Upper lobe of left lung (tissue), 6 donors: Measurements from ENCODE around the gene SOWAHC. TPM values are rescaled to one million over a fixed set of nuclear protein-coding genes. Genes with fewer than 3 reads are reported as not detected.
A peak's percentile ranks its signal among the peaks of the same experiment; 100 is the strongest.

Experiments
- ATAC-seq, 2 donors: fragments of 200-7000 bp; cut with Tn5 transposase; one replicate each; pipeline ENCODE4 v1.9.1; 2022; ENCODE audit warnings: mild to moderate bottlenecking in 2 of 2, moderate library complexity in 2 of 2; ENCODE audit not compliant: low FRiP score in 2 of 2
- DNase-seq, 2 donors: peaks; one replicate each; pipeline ENCODE4 v3.0.0-alpha.2; 2019 to 2020
- H3K27ac ChIP-seq, 4 donors: fragments of 200-600 bp; sonication (generic); one replicate each; pipeline ENCODE4 v1.5.1; 2016 to 2019
- H3K27me3 ChIP-seq, 4 donors: fragments of 200-600 bp; sonication (generic); one replicate each; pipeline ENCODE4 v1.5.1; 2017 to 2019
- H3K36me3 ChIP-seq, 4 donors: fragments of 200-600 bp; sonication (generic); one replicate each; pipeline ENCODE4 v1.5.1; 2016 to 2019
- H3K4me1 ChIP-seq, 4 donors: fragments of 200-600 bp; sonication (generic); one replicate each; pipeline ENCODE4 v1.5.1; 2018 to 2019
- H3K4me3 ChIP-seq, 4 donors: fragments of 200-600 bp; sonication (generic); one replicate each; pipeline ENCODE4 v1.5.1; 2017 to 2019; ENCODE audit warnings: mild to moderate bottlenecking in 2 of 4, moderate library complexity in 1 of 4
- H3K9me3 ChIP-seq, 4 donors: fragments of 200-600 bp; sonication (generic); one replicate each; pipeline ENCODE4 v1.5.1; 2018 to 2019
- EP300 ChIP-seq, 4 donors: sonication (generic); formaldehyde crosslinking; IDR thresholded peaks; one replicate each; pipeline ENCODE4 v1.5.1; 2017; ENCODE audit warnings: antibody characterized with exemption in 4 of 4, control low read depth in 2 of 4
- POLR2A ChIP-seq, 4 donors: fragments of 450-650 bp; IDR thresholded peaks; one replicate each; pipeline ENCODE4 v1.5.1; 2016 to 2017; ENCODE audit warnings: antibody characterized with exemption in 4 of 4, mild to moderate bottlenecking in 2 of 4
- POLR2AphosphoS5 ChIP-seq, 2 donors: sonication (generic); formaldehyde crosslinking; IDR thresholded peaks; one replicate each; pipeline ENCODE4 v1.5.1; 2017; ENCODE audit warnings: antibody characterized with exemption in 2 of 2
- WGBS, 2 donors: methylation state at CpG; one replicate each; pipeline ENCODE4 v1.1.5; 2017 to 2018; 5-methylcytosine and 5-hydroxymethylcytosine counted together
- total RNA-seq, 6 donors: library from RNA; depleted of rRNA in 4 of 6; stranded (reverse); fragments of >200 nt in 4 of 6; gene quantifications; one replicate each; pipeline versions ENCODE4 v1.1.0 to v1.2.1, GENCODE V29; 2016 to 2021
- TF ChIP-seq, protein P1 (sequence below), 6 experiments: fragments of 450-650 bp in 4 of 6; fragments of 200-600 bp in 2 of 6; sonication (generic) in 2 of 6; IDR thresholded peaks; one replicate each; pipeline ENCODE4 v1.5.1; 2016 to 2019; ENCODE audit warnings: antibody characterized with exemption in 6 of 6
- donor health status: DM: no; HTN: no; CAD: no; lungs with moderate emphysema.
- donor health status: DM: no; HTN: yes; CAD: no; lungs with severe emphysema.

The SOWAHC gene
- total RNA-seq, 6 donors from 2014 or later, result 17.8 to 30.7 (median 24.7) TPM

DNA sequence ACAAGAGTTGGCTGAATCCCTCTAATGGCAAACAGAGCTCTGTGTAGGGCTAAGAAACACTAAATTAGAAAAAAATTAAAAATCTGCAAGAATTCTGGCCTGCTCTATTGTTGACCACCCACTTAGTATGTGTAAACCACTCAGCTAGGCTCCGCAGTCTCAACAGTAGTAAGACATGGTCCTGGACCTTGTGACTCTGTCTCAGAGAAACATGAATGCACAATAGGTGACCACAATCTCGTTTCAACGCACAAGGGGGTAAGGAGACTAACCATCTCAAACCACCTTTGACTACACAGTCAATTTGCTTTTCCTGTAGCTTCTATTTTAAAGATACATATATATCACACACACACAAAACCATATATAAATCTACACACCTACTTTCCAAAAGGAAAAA is 16.9 kb upstream of the SOWAHC start:
- ATAC-seq, result no peak

DNA sequence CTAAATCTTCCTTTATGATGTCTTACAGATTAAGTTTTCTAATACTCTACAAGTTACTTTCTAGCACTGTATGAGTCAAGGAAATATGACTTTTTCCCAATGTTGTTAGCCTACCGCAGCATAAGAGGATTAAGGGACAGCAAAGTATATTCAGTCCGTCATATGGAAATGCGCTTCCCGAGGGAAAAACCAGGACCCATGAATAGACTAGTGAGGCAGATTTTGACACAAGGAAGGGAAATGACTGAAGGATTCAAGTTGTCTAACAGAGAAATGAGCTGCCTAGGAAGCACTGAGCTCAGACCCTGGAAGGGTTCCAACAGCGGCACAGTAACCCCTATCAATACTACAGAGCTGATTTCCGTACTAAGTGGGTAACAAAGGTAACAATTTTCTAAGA is 12.4 kb upstream of the SOWAHC start:
- Histone ChIP-seq H3K27ac (no peak overlapping the region), H3K4me1 (peaks cover 0 to 6% (median 1%) of the 10 kb centered on the region in 4 donors), H3K9me3 (no peaks in the 10 kb centered on the region), H3K36me3 (no peaks in the 10 kb centered on the region), H3K27me3 (no peaks in the 10 kb centered on the region), H3K4me3 (no peak overlapping the region)
- WGBS, 2 donors, result 75 to 79% methylated on average over 6 of the region's 6 CpGs
- TF ChIP-seq, protein P1, sequence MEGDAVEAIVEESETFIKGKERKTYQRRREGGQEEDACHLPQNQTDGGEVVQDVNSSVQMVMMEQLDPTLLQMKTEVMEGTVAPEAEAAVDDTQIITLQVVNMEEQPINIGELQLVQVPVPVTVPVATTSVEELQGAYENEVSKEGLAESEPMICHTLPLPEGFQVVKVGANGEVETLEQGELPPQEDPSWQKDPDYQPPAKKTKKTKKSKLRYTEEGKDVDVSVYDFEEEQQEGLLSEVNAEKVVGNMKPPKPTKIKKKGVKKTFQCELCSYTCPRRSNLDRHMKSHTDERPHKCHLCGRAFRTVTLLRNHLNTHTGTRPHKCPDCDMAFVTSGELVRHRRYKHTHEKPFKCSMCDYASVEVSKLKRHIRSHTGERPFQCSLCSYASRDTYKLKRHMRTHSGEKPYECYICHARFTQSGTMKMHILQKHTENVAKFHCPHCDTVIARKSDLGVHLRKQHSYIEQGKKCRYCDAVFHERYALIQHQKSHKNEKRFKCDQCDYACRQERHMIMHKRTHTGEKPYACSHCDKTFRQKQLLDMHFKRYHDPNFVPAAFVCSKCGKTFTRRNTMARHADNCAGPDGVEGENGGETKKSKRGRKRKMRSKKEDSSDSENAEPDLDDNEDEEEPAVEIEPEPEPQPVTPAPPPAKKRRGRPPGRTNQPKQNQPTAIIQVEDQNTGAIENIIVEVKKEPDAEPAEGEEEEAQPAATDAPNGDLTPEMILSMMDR (IDR thresholded peaks at IDR 0.05), result no peak
- no peak for TF ChIP-seq EP300 (IDR thresholded peaks at IDR 0.05)
- no peak for TF ChIP-seq POLR2AphosphoS5 (IDR thresholded peaks at IDR 0.05)
- no peak for TF ChIP-seq POLR2A (IDR thresholded peaks at IDR 0.05)
- ATAC-seq (no peak), DNase-seq (no peak)

More for the DNA sequence above, 16.9 kb upstream of the SOWAHC start:
- H3K9me3 ChIP-seq, result no peaks in the 10 kb centered on the region
- H3K36me3 ChIP-seq, result no peaks in the 10 kb centered on the region
- no peaks in the 10 kb centered on the region for H3K27me3 ChIP-seq
- H3K4me1 ChIP-seq, result no peaks in the 10 kb centered on the region
- no peak for DNase-seq
- H3K4me3 ChIP-seq, result no peak overlapping the region
- 82 to 85% methylated on average over 3 of the region's 3 CpGs for whole genome bisulfite sequencing, 2 donors
- TF ChIP-seq, protein P1 (IDR thresholded peaks at IDR 0.05), result no peak
- TF ChIP-seq POLR2AphosphoS5 (IDR thresholded peaks at IDR 0.05), result no peak
- TF ChIP-seq EP300 (IDR thresholded peaks at IDR 0.05), result no peak
- TF ChIP-seq POLR2A (IDR thresholded peaks at IDR 0.05), result no peak
- no peak overlapping the region for H3K27ac ChIP-seq

DNA sequence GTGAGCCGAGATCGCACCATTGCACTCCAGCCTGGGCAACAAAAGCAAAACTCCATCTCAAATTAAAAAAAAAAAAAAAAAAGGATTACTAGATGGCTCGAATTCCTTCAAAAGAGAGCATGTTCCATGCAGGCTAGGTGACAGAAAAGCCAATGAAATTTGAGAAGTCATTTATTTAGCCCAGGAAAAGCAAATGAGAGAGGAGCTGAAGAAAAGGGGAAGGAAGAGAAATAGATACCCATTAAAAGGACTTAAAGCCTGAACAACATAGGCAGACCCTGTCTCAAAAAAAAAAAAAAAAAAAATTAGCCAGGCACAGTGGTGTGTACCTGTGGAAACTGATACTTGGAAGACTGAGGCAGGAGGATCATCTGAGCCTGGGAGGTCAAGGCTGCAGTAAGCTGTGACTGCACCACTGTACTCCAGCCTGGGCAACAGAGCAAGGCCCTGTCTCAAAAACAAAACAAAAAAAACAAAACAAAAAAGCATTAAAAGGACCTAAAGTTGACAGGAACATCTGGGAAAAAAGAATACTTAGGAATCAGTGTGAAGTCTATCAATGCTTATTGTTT is 11.5 kb upstream of the SOWAHC start:
- WGBS, 2 donors, result 88 to 91% methylated on average over 3 of the region's 3 CpGs
- H3K36me3 ChIP-seq, result no peaks in the 10 kb centered on the region
- H3K4me3 ChIP-seq, result no peak overlapping the region
- DNase-seq, result no peak
- H3K27me3 ChIP-seq, result no peaks in the 10 kb centered on the region
- H3K4me1 ChIP-seq, result peaks cover 0 to 6% (median 1%) of the 10 kb centered on the region in 4 donors
- no peaks in the 10 kb centered on the region for H3K9me3 ChIP-seq
- ATAC-seq, result no peak
- TF ChIP-seq POLR2AphosphoS5 (IDR thresholded peaks at IDR 0.05) (no peak), EP300 (IDR thresholded peaks at IDR 0.05) (no peak), POLR2A (IDR thresholded peaks at IDR 0.05) (no peak)
- TF ChIP-seq, protein P1 (IDR thresholded peaks at IDR 0.05), result no peak
- no peak overlapping the region for H3K27ac ChIP-seq

DNA sequence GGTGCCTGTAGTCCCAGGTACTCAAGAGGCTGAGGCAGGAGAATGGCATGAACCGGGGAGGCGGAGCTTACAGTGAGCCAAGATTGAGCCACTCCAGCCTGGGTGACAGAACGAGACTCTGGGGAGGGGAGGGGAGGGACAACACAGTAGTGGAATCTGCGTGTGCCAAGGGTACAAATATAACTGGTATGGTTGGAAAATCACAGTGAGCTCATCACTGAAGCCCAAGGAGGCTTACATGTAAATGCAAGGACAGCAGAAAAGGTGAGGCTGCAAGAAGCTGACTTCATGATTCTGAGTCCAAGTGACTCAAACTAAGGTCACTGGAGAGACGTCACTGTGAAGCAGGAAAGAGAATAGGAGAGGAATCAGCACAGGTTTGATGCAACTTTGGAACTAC is 9.6 kb upstream of the SOWAHC start:
- WGBS, 2 donors, result 67 to 73% methylated on average over 5 of the region's 5 CpGs
- Histone ChIP-seq H3K4me3 (no peak overlapping the region), H3K9me3 (no peaks in the 10 kb centered on the region), H3K36me3 (no peaks in the 10 kb centered on the region), H3K27ac (no peak overlapping the region), H3K4me1 (peaks cover 0 to 9% (median 6%) of the 10 kb centered on the region in 4 donors), H3K27me3 (no peaks in the 10 kb centered on the region)
- DNase-seq (peak in 1 of 2 donors; percentile 83), ATAC-seq (peak; percentile 44 to 88)
- peak in 1 of 2 donors; percentile 22 for TF ChIP-seq POLR2AphosphoS5 (IDR thresholded peaks at IDR 0.05)
- TF ChIP-seq EP300 (IDR thresholded peaks at IDR 0.05), result no peak

DNA sequence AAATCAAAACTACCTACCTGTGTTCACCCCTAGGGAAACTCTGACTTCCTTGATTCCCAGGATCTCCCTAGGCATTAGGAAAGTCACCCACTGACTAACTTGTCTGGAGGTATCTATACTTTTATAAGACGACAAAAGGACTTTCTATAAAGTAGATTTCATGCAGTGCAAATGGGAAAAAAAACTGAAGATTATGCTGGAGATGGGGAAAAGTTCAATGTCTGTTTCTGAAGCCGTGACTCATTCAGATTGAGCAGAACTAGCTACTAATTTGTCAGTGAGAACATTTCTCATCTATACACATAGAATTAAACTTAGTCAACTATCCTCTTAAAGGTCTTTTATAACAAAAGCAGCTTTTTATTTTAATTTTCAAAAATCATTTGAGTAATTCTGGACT is 6.4 kb upstream of the SOWAHC start:
- H3K9me3 ChIP-seq, result no peaks in the 10 kb centered on the region
- peaks cover 12 to 21% (median 18%) of the 10 kb centered on the region in 4 donors for H3K4me1 ChIP-seq
- TF ChIP-seq, protein P1 (IDR thresholded peaks at IDR 0.05), result no peak
- no peak for TF ChIP-seq POLR2AphosphoS5 (IDR thresholded peaks at IDR 0.05)
- no peaks in the 10 kb centered on the region for H3K27me3 ChIP-seq
- 82 to 98% methylated on average over 2 of the region's 2 CpGs for WGBS, 2 donors
- no peaks in the 10 kb centered on the region for H3K36me3 ChIP-seq
- DNase-seq, result no peak
- ATAC-seq, result no peak
- H3K4me3 ChIP-seq, result no peak overlapping the region
- H3K27ac ChIP-seq, result no peak overlapping the region
